HepG2 (cell line): Measurements from ENCODE around the gene UFL1. TPM values are rescaled to one million over a fixed set of nuclear protein-coding genes. Genes with fewer than 3 reads are reported as not detected.
A peak's percentile ranks its signal among the peaks of the same experiment; 100 is the strongest.

Experiments
- PCBP2 ChIP-seq: fragments of 200-400 bp; formaldehyde crosslinking; optimal IDR thresholded peaks from 2 replicates; pipeline ENCODE3; 2018; ENCODE audit warnings: low read length, low read depth; ENCODE audit not compliant: poor library complexity, severe bottlenecking
- POGZ ChIP-seq: sonication (generic); formaldehyde crosslinking; IDR thresholded peaks from 2 replicates; pipeline ENCODE4 v1.4.0; 2020; ENCODE audit warnings: mild to moderate bottlenecking, missing genetic modification reagents
- REL ChIP-seq: sonication (generic); formaldehyde crosslinking; conservative IDR thresholded peaks from 2 replicates; pipeline ENCODE4 v1.8.0; 2022; ENCODE audit warnings: mild to moderate bottlenecking, missing genetic modification reagents, moderate library complexity
- REPIN1 ChIP-seq: sonication (generic); formaldehyde crosslinking; IDR thresholded peaks from 2 replicates; pipeline ENCODE4 v1.8.0; 2022; ENCODE audit warnings: missing genetic modification reagents, low read depth, mild to moderate bottlenecking, borderline replicate concordance
- SALL1 ChIP-seq: sonication (generic); formaldehyde crosslinking; IDR thresholded peaks from 2 replicates; pipeline ENCODE4 v1.8.0; 2022; ENCODE audit warnings: mild to moderate bottlenecking, missing genetic modification reagents
- SP1 ChIP-seq, 2 experiments: fragments of 450-650 bp in 1 of 2; sonication (generic) in 1 of 2; formaldehyde crosslinking in 1 of 2; IDR thresholded peaks; 2 replicates each; pipeline versions ENCODE4 v1.4.0 to v1.6.1; 2016 to 2020; ENCODE audit warnings: missing genetic modification reagents in 1 of 2
- SP4 ChIP-seq: sonication (generic); formaldehyde crosslinking; IDR thresholded peaks from 2 replicates; pipeline ENCODE4 v1.8.1; 2023; ENCODE audit warnings: mild to moderate bottlenecking, missing genetic modification reagents
- SPEN ChIP-seq: sonication (generic); formaldehyde crosslinking; IDR thresholded peaks from 2 replicates; pipeline ENCODE4 v1.5.1; 2020; ENCODE audit warnings: low read depth, mild to moderate bottlenecking, missing genetic modification reagents
- ZNF207 ChIP-seq: fragments of 450-650 bp; IDR thresholded peaks from 2 replicates; pipeline ENCODE4 v1.6.1; 2016; ENCODE audit warnings: antibody characterized with exemption, borderline replicate concordance
- ZNF766 ChIP-seq: sonication (generic); formaldehyde crosslinking; IDR thresholded peaks from 2 replicates; pipeline ENCODE4 v1.5.0; 2020; ENCODE audit warnings: missing genetic modification reagents, borderline replicate concordance
- polyA plus RNA-seq, 8 experiments: library from polyadenylated mRNA; depleted of rRNA in 3 of 8; stranded (reverse) in 7 of 8; unstranded in 1 of 8; fragments of >200 nt; fragmentation: Illumina TruSeq in 4 of 8; extraction: Trizol in 4 of 8; gene quantifications; 2 replicates each; pipeline versions ENCODE4 v1.2.1 to v1.2.3, GENCODE V29; 2011 to 2016; ENCODE audit warnings: low read depth in 4 of 8, missing spikeins in 1 of 8, mixed read lengths in 1 of 8; ENCODE audit not compliant: insufficient read depth in 1 of 8
- total RNA-seq, 5 experiments: library from RNA; depleted of rRNA; stranded (reverse); fragments of >200 nt; fragmentation: Illumina TruSeq; extraction: Trizol; gene quantifications; 2 replicates each; pipeline ENCODE4 v1.2.3, GENCODE V29; 2016; ENCODE audit warnings: low read depth in 1 of 5
- TF ChIP-seq, protein P1 (sequence below), 2 experiments: sonication (generic) in 1 of 2; formaldehyde crosslinking in 1 of 2; IDR thresholded peaks; 2 replicates each; pipeline versions ENCODE4 v1.4.0 to v1.6.1; 2016 to 2020; ENCODE audit warnings: borderline replicate concordance in 1 of 2, low read depth in 1 of 2, mild to moderate bottlenecking in 1 of 2, missing genetic modification reagents in 1 of 2
- TF ChIP-seq, protein P2 (sequence below): sonication (generic); formaldehyde crosslinking; IDR thresholded peaks from 2 replicates; pipeline ENCODE4 v1.4.0; 2020; ENCODE audit warnings: missing genetic modification reagents
- TF ChIP-seq, protein P3 (sequence below): sonication (generic); formaldehyde crosslinking; IDR thresholded peaks from 2 replicates; pipeline ENCODE4 v1.4.0; 2020; ENCODE audit warnings: missing genetic modification reagents
- TF ChIP-seq, protein P4 (sequence below): IDR thresholded peaks from 2 replicates; pipeline ENCODE4 v1.6.1; 2016; ENCODE audit warnings: missing biosample characterization, missing genetic modification reagents, low read depth

UFL1 gene
- total and polyA plus RNA-seq, 2 of the 13 experiments (the other 11 are each of a cell fraction or from before 2014, with no cell fraction given) = 8.8 to 24.7 TPM

DNA sequence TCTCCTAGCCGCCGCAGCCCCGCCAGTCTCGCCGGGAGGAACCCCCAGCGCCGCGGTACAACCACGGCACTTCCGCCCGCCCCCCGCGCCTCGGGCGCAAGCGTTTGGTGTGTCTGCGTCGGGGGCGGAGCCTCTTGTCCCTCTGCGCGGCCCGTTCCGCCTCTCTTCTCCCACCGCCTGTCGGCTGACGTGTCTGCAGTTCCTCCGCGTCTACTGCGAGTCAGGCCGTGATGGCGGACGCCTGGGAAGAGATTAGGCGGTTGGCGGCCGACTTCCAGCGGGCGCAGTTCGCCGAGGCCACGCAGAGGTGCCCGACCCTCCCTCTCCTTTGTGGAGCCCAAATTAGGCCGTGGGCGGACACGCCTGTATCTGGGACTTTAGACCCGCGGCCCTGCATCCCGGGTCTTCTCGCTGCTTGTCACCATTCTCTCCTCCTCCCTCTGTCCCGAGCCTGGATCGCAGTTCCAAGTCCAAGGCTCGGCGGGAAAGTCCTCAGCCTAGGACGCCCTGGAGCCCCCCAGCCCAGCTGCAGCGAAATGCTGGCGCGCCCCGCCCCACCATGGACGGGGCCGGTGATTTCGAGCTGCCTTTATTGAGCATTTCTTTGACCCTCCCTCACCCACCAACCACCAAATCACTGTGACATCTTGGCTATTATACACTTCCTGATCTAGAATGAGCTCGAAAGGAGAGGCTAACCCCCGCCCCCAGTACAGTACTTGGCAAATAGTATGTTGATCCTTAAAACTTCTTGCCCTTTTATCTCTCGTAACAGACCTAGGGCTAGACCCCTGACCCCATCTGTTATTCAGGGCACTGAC lies at the start of gene UFL1 (continued):
- TF ChIP-seq SALL1 (peak; percentile 91), ZNF207 (no peak), SP1 (IDR thresholded peaks at IDR 0.05) (no peak), SP1 (CRISPR knock-in tag; IDR thresholded peaks at IDR 0.05) (0 out of 2 replicates have a peak, but pooled peaks have one; percentile 66), REL (CRISPR knock-in tag) (no peak), POGZ (CRISPR knock-in tag) (peak; percentile 83), ZNF766 (CRISPR knock-in tag) (peak; percentile 91), SPEN (CRISPR knock-in tag) (peak; percentile 79), REPIN1 (CRISPR knock-in tag) (peak; percentile 94), PCBP2 (no peak), SP4 (CRISPR knock-in tag) (peak; percentile 73)
- TF ChIP-seq, protein P1, sequence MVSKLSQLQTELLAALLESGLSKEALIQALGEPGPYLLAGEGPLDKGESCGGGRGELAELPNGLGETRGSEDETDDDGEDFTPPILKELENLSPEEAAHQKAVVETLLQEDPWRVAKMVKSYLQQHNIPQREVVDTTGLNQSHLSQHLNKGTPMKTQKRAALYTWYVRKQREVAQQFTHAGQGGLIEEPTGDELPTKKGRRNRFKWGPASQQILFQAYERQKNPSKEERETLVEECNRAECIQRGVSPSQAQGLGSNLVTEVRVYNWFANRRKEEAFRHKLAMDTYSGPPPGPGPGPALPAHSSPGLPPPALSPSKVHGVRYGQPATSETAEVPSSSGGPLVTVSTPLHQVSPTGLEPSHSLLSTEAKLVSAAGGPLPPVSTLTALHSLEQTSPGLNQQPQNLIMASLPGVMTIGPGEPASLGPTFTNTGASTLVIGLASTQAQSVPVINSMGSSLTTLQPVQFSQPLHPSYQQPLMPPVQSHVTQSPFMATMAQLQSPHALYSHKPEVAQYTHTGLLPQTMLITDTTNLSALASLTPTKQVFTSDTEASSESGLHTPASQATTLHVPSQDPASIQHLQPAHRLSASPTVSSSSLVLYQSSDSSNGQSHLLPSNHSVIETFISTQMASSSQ (IDR thresholded peaks at IDR 0.05; ENCODE audit: low read depth) = no peak
- TF ChIP-seq, protein P1 (CRISPR knock-in tag; IDR thresholded peaks at IDR 0.05; ENCODE audit: borderline replicate concordance) = peak; percentile 60; the same call in 1 of the 2 replicates
- TF ChIP-seq, protein P2, sequence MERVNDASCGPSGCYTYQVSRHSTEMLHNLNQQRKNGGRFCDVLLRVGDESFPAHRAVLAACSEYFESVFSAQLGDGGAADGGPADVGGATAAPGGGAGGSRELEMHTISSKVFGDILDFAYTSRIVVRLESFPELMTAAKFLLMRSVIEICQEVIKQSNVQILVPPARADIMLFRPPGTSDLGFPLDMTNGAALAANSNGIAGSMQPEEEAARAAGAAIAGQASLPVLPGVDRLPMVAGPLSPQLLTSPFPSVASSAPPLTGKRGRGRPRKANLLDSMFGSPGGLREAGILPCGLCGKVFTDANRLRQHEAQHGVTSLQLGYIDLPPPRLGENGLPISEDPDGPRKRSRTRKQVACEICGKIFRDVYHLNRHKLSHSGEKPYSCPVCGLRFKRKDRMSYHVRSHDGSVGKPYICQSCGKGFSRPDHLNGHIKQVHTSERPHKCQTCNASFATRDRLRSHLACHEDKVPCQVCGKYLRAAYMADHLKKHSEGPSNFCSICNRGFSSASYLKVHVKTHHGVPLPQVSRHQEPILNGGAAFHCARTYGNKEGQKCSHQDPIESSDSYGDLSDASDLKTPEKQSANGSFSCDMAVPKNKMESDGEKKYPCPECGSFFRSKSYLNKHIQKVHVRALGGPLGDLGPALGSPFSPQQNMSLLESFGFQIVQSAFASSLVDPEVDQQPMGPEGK (CRISPR knock-in tag) = peak; percentile 83
- TF ChIP-seq, protein P3, sequence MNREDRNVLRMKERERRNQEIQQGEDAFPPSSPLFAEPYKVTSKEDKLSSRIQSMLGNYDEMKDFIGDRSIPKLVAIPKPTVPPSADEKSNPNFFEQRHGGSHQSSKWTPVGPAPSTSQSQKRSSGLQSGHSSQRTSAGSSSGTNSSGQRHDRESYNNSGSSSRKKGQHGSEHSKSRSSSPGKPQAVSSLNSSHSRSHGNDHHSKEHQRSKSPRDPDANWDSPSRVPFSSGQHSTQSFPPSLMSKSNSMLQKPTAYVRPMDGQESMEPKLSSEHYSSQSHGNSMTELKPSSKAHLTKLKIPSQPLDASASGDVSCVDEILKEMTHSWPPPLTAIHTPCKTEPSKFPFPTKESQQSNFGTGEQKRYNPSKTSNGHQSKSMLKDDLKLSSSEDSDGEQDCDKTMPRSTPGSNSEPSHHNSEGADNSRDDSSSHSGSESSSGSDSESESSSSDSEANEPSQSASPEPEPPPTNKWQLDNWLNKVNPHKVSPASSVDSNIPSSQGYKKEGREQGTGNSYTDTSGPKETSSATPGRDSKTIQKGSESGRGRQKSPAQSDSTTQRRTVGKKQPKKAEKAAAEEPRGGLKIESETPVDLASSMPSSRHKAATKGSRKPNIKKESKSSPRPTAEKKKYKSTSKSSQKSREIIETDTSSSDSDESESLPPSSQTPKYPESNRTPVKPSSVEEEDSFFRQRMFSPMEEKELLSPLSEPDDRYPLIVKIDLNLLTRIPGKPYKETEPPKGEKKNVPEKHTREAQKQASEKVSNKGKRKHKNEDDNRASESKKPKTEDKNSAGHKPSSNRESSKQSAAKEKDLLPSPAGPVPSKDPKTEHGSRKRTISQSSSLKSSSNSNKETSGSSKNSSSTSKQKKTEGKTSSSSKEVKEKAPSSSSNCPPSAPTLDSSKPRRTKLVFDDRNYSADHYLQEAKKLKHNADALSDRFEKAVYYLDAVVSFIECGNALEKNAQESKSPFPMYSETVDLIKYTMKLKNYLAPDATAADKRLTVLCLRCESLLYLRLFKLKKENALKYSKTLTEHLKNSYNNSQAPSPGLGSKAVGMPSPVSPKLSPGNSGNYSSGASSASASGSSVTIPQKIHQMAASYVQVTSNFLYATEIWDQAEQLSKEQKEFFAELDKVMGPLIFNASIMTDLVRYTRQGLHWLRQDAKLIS = 0 out of 2 replicates have a peak, but pooled peaks have one; percentile 66
- TF ChIP-seq, protein P4, sequence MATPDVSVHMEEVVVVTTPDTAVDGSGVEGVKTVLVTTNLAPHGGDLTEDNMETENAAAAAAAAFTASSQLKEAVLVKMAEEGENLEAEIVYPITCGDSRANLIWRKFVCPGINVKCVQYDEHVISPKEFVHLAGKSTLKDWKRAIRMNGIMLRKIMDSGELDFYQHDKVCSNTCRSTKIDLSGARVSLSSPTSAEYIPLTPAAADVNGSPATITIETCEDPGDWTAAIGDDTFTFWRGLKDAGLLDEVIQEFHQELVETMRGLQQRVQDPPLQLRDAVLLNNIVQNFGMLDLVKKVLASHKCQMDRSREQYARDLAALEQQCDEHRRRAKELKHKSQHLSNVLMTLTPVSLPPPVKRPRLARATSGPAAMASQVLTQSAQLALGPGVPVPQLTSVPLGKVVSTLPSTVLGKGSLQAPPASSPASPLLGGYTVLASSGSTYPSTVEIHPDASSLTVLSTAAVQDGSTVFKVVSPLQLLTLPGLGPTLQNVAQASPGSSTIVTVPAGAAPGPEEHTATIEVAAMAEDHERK (CRISPR knock-in tag) = peak; percentile 74
